ACHN (cell line): ENCODE results near the gene NAT14.
A peak's percentile ranks its signal among the peaks of the same experiment; 100 is the strongest.
"Not testable (repeated sequence)": the region's sequence is repeated elsewhere in the genome, so short reads cannot be mapped to it uniquely, and the experiment has no call there.

Experiments
- DNase-seq: peaks from one replicate; pipeline ENCODE4 v3.0.0-alpha.2; 2015
- in situ Hi-C: cut with HindIII; loops from 2 replicates; pipeline ENCODE4 v1.10.0; 2017; ENCODE audit warnings: low sequenced_read_pairs, low pct_ligation_motif_present, low pct_unique_long_range_greater_than_20kb

Gene NAT14

DNA sequence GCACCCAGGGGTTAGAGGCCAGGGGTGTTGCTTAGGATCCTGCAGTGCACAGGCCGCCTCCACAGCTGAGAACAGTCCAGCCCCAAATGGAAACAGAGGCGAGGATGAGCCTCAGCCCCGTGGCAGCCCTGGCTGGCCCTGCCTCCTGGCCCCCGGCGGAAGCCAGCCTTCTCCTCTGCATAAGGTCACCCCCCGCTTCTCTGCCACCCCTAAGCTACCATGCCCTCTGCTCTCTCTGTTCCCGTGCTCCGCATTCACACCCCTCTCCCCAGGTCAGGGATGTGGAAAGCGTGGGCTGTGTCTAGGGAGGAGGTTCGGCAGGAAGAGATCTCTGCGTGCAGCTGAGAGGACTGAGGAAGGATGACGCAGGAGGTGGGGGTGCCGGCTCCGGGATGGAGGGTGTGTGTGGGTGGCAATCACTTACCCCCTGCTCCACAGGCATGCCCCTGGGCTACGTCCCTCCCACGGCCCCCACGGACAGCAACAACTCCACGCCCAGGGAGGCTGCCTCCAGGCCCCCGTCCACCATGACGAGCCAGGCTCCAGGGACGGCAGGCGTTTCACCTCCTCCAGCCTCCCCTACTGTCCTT is 9.3 kb downstream of the NAT14 start:
- in situ Hi-C loops: no loop called here
- no peak for DNase-seq

DNA sequence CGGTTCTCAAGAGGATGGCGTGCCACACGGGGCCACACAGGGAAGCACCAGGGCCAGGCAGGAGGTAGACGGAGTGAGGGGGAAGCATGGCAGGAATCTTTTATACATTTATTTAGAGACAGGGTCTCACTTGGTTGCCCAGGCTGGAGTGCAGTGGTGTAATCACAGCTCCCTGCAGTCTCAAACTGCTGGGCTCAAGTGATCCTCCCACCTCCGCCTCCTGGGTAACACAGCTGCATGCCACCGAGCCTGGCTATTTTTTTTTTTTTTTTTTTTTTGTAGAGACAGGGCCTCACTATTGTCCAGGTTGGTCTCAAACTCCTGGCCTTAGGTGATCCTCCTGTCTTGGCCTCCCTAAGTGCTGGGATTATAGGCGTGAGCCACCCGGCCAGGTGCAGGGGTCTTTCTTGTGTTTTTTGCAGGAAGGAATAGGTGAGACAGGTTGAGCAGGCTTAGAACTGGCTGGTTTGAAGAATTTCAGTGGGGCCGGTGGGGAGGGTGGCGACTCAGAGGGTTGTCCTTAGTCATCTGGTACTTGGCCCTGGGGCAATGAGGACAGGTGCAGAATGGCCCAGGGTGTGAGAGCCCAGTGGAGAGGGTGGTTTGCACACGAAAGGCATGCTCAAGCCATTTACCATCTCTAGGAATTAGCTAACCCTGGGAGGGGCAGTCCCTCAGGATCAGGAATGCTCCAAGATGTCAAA is 10.8 kb downstream of the NAT14 start:
- in situ Hi-C loops: no loop called here
- DNase-seq: no peak

DNA sequence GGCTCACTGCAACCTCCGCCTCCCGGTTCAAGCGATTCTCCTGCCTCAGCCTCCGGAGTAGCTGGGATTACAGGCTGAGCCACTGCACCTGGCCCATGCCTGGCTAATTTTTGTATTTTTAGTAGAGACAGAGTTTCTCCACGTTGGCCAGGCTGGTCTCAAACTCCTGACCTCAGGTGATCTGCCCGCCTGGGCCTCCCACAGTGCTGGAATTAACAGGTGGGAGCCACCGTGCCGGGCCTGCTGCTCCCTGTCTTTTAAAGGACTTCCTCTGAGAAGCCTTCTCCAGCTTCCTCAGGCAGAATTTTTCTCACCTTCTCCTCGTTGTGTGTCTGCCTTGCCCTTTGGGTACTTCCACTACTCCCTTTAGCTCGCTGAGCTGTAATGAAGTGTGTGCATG is 11.8 kb downstream of the NAT14 start:
- DNase-seq, in situ Hi-C loops: not testable (repeated sequence)

DNA sequence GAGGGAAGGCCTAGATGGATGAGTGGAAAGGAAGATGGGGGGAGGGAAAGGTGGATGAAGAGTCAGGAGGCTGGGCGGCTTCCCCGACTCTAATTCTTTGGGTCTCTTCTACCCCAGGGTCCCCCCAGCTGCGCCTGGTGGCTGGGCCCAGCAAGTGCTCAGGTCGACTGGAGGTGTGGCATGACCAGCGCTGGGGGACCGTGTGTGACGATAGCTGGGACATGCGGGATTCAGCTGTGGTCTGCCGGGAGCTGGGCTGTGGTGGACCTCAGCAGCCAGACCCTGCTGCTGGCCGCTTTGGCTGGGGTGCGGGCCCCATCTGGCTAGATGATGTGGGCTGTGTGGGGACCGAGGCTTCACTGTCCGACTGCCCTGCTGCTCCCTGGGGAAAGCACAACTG is 12.8 kb downstream of the NAT14 start:
- in situ Hi-C loops: no loop called here
- DNase-seq: no peak

DNA sequence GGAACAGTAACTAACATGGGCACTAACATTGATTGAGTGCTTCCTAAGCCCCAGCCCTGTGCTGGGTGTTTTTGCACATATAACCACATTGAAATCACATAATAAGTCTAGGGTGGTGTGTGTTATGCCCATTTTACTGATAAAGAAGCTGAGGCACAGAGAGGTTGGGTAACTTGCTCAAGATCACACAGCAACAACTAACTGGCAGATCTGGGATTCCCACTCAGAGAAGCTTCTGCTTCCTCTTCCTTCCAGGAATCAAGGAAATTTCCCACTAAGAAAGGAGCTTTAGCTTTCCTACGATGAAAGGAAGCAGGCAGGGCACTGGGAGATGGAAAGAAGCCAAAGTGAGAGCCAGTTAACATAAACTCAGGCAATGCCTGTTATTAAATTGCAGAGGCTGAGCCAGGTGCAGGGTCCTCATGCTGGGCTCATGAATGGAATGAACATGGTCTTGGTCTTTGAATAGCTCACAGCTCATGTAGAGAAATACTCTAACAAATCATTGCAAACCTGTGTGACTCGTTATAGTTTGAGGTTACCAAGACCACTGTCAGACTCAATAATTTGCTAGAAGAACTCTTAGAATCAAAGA is 13.4 kb downstream of the NAT14 start:
- DNase-seq: no peak
- in situ Hi-C loops: no loop called here

DNA sequence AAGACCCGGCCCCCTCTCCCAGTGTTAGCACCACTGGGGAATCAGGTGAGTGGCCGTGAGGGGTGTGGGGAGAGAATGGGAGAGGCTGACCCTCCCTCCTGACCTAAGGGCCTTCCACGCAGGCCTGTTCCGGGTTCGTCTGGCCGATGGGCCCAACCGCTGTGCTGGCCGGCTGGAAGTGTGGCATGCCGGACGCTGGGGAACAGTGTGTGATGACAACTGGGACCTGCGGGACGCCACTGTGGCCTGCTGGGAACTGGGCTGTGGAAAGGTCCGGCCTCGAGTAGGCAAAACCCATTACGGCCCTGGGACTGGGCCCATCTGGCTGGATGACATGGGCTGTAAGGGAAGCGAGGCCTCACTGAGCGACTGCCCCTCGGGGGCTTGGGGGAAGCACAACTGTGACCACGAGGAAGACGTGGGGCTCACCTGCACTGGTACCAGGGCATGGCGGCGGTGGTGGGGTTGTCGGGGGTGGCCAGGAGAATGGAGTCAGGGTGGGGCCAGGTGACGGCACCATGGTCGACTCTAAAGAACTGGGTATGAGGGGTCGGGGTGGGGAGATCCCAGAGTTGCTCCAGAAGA is 15.5 kb downstream of the NAT14 start:
- DNase-seq: no peak
- in situ Hi-C loops: no loop called here

DNA sequence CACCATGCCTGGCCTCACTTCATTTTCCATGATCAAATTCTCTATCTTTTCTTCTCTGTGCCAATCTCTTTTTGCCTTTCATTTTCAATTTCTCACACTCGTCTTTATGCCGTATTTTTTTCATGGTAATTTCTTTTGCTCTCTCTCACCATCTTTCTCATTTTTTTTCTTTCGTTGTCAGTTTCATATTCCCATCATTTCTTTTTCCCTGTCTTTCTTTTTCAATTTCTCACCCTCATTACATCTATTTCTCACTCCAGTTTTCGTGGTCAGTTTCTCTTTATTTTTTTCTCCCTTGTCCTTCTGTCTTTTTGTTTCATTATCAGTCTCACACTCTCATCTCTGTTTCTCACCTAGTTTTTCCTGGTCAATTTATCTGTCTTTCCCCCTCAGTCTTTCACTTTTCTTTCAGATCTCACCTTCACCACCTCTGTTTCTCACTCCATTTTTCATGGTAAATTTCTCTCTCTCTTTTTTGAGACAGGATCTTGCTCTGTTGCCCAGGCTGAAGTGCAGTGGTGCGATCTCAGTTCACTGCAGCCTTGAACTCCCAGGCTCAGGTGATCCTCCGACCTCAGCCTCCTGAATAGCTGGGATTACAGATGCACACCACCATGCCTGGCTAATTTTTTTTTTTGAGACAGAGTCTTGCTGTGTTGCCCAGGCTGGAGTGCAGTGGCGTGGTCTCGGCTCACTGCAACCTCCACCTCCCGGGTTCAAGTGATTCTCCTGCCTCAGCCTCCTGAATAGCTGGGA is 17.4 kb downstream of the NAT14 start:
- DNase-seq: no peak
- in situ Hi-C loops: no loop called here

DNA sequence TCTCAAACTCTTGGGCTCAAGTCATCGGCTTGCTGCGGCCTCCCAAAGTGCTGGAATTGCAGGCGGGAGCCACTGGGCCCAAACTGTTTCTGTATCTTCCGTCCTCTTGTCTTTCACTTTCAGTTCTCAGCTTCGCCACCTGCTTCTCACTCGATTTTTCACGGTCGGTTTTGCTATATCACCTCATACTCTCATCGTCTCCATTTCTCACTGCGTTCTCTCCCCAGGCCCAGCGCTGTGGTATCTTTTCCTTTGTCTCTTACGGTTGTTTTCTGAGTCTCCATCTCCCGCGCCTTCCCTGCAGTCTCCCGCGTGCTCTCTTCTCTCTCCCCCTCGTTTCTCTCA is 18.1 kb downstream of the NAT14 start:
- in situ Hi-C loops: no loop called here
- no peak for DNase-seq

DNA sequence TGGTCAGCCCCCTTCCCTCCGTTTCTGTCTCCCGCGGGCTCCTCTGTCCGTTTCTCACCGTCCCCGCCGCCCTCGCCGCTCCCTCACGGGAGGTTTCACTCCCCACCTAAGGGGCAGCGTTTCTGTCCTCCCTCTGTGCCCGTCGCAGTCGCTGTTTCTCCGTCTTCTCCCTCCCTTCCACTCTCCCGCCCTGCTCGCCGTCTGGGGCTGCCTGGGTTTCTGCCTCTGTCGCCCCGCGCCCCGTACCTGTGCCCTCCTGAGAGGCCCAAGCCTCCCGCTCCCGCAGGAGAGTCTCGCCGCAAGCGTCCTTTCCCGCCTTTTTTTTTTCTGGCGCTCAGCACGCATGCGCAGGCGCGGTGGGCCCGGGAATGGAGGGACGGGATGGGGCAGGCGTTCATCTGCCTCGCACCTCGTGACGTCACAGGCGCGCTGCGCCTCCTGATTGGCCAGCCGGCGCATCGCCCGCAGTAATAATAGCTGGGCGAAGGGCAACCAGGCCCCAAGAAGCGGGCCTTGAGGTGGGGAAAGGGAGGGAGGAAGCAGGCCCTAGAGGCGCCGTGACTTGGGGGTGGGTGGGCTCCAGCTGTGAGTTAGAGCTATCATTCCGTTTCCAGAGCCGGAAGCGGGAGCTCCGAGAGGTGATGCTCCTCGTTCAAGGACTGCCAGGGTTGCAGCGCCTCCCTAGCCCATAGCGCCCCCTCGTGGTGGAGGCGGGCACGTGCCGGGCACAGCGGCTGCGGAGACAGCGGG is 18.7 kb downstream of the NAT14 start:
- DNase-seq: peak; percentile 86
- in situ Hi-C loops: no loop called here

DNA sequence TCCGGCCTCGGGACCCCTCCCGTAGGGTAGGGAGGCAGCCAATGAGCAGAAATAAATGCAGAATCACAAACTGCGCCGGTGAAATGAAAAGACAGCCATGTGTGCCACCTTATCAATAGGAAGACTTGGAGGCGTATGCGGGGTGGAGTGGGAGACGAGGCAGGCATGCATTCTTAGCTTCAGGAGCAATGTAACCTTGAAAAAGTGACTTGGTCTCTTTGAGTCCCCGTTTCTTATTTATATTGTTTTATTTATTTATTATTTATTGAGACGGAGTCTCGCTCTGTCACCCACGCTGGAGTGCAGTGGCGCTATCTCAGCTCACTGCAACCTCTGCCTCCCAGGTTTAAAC is 19.2 kb downstream of the NAT14 start:
- no peak for DNase-seq
- in situ Hi-C loops: no loop called here

DNA sequence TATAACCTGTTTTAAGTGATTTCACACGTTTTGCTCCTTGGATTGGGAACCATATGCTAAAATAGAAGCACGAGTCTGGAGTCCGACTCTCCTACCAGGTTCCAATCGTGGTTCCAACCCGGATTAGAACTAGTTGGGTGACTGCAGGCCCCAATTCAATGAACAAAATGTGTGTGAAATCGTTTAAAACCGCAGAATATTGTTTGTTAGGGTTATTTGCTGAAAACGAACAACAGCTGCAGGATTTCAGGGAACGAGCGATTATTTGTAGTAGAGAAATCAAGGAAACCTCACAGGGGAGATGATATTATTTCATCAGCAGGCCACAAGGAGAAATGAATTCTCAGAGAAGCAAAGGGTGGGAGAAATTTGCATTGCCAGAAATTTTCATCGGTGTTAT is 20.0 kb downstream of the NAT14 start:
- in situ Hi-C loops: no loop called here
- DNase-seq: no peak

DNA sequence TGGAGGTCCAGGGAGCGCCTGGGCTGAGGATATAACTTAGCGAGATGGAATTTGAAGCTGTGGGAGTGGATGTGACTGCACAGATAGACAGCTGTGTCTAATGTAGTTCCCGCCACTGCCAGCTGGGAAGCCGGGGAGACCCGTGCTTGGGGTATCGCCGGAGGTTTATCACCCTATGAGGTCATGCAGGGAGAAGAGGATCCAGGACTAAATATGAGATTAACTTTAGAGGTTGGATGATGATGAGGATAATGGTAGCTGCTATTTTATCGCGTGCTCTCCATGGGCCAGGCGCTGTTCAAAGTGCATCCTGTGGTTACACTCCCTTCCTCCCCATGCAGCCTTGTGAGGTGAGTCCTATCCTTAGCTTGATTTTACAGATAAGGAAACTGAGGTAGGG is 23.1 kb downstream of the NAT14 start:
- in situ Hi-C loops: no loop called here
- DNase-seq: no peak

DNA sequence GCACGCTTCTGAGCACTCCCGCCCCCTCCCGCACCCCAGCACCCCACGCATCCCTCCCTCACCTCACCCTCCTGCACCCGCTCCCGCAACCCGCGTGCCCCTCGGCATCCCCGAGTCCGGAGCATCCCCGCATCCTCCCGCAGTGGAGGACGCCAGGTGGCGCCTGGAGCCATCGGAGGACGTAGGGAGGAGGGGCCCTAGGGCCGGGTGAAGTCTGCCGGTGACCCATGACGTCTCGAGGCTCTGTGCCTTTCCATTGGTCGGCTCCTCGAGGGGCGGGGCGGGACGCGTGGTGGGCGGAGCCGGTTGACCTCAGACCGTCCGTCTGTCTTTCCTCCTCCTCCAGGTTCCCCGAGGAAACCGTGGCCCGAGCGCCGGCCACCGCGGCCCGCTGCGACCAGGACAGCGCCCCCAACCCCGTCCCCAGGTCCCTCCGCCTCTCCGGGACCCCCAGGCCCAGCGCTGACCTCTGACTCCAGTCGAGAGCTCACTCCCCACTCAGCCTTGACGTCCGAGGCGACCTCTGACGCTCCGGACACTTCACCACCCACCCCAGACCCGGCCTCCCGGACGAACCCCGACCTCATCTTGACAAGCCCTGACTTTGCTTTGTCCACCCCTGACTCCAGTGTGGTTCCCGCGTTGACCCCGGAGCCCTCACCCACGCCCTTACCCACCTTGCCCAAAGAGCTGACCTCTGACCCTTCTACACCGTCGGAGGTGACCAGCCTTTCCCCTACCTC is 32.1 kb downstream of the NAT14 start:
- in situ Hi-C loops: loop anchor here (10.0 kb wide), 1 partner anchor 108 kb away; the partner anchor contains the start of gene ZNF784
- DNase-seq: peak; percentile 88

DNA sequence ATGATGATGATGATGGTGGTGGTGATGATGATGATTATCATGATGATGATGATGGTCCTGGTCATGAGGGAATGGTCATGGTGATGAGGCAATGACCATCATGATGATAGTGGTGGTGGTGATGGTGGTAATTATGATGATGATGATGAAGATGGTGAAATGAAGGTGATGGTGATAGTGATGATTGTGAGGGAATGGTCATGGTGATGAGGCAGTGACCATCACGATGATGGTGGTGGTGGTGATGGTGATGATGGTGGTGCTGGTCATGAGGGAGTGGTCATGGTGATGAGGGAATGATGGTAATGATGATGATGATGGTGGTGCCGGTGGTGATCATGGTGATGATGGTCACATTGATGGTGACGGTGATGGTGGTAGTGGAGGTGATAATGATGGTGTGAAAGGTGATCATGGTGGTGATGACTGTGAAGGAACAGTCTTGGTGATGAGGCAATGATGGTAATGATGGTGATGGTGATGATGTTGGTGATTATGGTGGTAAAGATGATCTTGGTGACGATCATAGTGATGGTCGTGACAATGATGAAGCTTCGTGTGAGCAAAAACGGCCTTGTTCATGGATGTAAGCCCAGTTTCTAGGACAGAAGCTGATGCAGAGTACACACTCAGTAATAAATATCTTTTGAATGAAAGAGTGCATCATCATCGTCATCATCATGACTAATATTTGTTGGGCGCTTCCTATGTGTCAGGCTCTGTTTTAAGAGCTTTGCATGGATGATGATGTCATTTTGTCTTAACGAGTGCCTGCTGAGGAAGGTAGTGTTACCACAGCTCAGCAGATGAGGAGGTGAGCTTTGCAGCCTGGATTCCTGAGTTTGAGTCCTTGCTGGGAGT is 34.7 kb downstream of the NAT14 start:
- DNase-seq: peak; percentile 4
- in situ Hi-C loops: loop anchor here (10.0 kb wide), 1 partner anchor 105 kb away; the partner anchor contains the start of gene ZNF784

DNA sequence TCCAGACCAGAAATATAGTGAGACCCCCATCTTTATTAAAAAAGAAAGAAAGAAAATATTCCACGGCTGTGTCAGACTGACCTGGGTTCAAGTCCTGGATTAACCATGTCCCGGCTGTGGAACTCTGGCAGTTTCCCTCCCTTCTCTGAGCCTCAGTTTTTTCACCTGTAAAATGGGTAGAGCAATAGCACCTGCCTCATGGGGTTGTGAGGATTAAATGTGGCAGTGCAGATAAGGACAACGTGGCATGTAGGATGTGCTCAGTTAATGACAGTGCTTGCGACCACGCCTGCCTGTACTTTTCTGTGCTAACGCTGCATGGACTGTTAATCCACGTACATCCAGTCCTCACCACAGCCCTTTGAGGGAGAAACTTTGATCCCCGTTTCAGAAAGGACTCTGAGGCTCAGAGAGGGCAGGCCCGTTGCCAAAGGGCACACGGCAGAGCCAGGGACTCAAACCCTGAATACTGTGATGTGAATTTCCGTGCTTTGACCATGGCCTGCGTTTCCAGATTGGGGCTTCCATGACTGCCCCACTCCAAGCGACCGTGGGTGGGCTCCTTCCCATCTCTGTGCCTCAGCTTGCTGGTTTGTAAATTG is 35.8 kb downstream of the NAT14 start:
- DNase-seq: no peak

DNA sequence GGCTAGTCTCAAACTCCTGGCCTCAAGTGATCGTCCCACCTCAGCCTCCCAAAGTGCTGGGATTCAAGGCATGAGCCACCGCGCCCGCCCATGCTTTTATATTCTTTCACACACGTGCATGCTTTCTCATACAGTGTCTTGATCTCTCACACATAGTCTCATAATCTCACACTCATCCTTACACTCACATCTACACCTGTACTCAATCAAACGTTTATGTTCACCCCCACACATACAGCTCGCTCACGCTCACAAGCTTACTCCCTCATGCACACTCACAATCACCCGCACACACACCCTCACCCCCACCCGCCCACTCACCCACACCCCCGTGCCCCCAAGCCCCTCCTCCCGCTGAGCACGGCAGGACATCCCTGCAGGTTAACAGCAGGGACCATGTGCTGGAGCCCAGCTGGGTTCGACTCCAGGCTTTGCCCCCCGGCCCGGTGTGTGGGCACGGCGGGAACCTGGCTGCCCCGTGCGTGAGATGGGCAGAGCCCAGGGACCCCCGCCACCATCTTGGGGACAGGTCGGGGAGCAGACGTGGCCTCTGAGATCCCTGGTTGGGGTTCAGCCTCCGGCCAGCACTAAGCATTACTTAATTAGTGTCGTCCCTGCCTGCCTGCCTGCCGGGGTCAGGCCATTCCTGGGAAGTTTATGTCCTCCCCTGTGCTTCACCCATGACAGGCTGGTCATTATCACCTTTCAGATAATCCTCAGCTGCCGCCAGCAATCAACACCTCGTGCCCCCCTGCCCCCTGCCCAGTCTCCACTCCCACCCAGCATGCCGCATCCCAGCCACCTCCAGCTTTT is 40.5 kb downstream of the NAT14 start:
- no peak for DNase-seq
- in situ Hi-C loops: no loop called here

More for the DNA sequence above, 35.8 kb downstream of the NAT14 start:
- in situ Hi-C loops: no loop called here
